HG02943 (cell line): Measurements from ENCODE around the gene HOXD3.

Experiments used
- ATAC-seq: cut with Tn5 transposase; IDR thresholded peaks from one replicate; pipeline ENCODE4 v1.9.1; 2021; ENCODE audit warnings: mild to moderate bottlenecking, low read depth, moderate library complexity; ENCODE audit not compliant: unreplicated experiment

Gene HOXD3

GRCh38 chr2:176174824-176175708 is 18.0 kb downstream of the HOXD3 start:
- ATAC-seq = no peak

DNA sequence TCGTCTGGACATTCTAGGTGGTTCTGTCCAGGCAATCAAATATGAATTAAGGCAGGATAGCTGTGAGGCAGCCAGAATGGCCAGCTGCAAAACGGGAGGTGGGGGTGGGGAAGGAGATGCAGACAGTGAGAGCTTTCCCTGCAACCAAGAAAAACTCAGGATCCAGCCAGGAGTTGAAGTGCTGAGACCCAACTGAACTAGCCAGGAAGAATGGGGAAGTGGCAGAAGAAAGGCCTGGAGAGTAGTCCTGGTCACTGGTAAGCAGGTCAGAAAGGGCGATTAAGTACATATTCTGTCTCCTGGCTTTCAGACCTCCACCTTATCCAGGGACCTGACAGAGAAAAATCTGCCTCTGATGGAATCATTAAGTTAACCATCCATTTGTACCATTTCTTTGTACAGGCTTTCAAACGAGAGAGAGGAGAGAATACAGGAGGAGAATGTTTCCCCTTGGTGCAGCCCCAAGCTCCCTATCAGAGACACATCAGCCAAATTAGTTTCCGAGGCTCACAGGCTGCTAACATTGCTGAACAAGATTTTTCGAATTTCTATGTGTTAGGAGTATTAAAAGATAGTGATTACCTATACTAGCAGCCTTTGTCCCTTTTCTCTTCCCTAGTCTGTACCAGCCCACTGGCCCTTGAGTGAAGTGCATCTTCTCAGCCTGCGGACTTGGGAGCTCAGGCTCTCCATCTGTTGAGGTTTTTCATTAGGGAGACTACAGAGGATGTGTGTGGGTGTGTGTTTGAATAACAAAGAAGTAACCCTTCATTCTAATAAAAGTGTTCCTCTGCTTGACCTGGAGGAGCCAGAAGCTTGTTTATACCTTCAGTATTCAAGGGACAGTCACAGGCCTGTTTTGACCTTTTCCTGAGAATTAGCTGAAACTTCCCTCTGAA is 18.9 kb downstream of the HOXD3 start:
- ATAC-seq = no peak

GRCh38 chr2:176177580-176178037 is 20.5 kb downstream of the HOXD3 start:
- no peak for ATAC-seq

DNA sequence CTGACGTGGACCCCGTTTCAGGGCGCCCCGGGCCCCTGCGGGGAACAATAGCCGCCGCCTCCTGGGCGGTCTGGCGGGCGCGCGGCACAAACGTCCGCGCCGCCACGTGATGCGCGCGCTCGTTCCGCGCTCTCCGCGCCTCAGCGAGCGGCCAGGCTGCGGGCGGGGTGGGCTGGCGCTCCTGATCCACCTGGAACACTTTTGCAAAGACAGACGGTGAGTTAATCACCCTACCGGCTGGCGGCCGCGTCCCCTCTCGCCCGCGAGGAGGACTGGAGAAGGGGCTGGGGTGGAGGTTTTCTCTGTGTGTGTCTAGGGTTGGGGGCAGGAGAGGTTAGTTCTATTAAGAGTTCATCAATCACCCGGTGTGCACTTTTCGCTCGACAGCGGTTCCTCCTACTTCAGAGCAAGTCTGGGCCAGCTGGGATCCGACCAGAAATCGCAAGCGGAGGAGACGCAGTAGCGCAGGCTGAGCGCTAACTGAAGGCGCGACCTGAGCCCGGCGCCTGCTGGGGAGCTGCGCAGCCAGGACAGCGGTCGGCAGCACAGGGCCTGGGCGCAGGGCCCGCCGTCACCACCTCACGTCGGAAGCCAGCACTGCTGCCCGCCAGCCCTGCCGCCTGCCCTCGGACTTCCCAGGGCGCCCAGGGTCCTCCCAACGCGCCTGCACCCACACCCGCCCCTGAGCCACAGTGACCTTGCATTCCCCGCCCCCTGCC is 21.1 kb downstream of the HOXD3 start:
- ATAC-seq = no peak

DNA sequence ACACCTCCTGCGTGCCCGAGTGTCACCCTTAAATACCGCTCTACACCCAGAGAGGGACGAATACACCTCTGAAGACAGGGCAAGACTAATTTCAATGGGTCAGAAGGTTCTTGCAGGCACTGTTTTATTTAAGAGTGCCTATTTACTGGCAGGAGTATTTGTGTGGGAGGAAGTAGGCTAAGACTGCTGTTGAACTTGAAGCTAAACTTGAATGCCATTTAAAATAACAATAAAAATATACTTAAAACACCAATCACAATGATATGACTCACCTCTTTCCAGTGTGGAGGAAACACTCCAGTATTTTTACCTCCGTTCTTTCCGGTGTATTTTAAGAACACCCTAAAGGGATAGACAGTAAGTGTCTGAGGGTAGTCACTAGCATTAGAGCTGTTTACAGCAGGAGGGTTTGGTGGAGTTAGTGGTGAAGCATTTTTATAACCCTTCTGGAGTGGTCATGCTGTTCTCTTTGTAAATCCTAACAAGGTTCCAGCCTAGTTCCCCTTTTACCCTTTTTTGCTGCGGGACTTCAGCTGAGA is 21.7 kb downstream of the HOXD3 start:
- no peak for ATAC-seq

- no peak for ATAC-seq
Observed at GRCh38 chr2:176181551-176181950, 24.4 kb downstream of the HOXD3 start.

DNA sequence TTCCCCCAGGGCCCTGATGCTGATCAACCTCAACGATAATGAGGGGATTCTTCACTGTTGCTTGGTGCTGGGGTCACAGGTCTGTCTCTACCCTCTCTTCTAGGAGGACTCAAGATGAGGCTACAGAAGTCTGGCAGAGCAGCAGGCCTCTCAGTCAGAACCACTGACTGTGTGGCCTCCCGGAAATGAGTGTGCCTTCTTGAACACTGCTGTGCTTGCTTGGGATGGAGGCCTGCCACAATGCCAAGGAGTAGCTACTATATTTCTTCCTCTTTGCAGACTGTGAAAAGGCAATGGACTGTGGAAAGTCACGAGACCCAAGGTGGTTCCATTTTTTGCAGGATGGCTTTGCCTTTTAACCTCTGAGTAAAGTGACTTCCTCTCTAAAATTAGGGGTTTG is 25.6 kb downstream of the HOXD3 start:
- ATAC-seq = no peak

DNA sequence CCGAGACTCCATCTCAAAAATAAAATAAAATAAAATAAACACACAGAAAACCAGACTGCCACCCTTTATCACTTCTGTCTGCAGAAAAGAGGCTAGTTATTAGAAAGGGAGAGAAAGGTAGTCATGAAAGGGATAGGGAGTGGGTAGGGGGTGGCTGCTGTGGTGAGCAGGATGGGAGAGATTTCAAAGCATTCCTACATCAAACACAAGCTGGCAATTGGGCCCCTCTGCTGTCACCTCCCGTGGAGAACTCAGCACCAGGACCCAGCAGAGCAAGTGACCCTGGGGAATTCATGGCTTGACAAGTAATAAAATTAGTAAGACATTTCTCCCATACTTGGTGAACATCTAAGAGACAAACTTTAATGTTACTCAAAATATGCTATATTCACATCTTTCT is 27.6 kb downstream of the HOXD3 start:
- ATAC-seq = no peak

DNA sequence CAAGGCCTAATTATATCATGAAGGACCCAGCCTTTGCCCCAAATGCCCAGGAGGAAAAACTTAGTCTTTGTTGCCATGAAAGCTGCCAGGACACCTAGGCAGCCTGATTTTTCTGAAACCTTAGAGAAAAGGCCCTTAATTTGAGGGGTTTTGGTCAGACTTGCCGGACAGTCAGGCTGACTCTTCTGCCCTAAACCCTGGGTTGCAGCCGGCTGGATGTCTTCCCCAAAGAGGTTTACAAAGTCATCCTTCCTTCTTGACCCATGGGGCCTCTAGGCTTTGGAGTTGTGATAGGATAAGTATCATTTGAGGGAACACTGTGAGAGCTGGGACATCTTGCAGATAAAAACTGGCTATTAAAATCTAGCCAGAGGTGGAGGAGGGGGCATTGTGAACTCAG is 28.9 kb downstream of the HOXD3 start:
- ATAC-seq = no peak

- ATAC-seq = no peak
Observed at GRCh38 chr2:176187200-176187898, 30.2 kb downstream of the HOXD3 start.

DNA sequence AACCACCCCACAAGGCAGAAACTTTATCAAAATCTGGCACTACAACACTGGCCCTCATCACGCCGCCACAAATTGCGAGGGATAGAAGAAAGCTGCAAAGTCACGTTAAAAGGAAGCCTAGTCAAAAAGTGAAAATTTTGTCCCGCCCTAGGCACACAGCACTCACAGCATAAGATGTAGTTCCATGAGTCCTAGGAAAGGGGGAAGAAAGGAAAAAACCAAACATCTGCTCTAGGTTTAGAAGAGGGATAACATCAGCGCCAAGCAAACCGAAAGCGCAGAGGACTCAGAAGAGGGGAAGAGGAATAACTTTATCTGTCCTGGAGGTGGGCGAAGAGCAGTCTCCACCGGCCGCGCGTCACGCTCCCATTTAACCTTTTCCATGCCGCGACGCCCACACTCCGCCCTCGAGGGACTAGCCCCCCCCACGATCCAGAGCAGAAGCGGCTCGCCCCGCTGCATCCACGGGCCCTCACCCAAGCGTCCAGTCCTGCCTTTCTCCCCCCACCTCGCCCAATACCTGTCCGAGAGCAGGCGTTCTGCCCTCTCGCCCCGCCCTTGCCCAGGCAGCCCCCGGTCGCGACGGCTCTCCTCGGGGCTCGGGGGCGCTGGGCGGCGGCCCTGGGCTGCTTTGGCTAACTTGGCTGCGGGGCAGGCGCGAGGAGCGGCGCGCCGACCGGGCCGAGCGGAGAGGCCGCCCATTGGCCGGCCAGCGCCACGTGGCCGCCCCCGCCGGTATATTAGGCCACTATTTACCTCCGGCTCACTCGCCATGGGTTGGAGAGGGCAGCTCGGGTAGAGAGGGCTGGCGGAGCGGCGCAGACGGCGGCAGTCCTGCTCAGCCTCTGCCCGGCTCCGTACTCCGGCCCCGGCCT is 31.0 kb downstream of the HOXD3 start, which contains the start of gene HOXD1:
Gene HOXD1 (plus strand): TSS at position 770 of the 875 bp plus-strand sequence. CDS start 134 bp downstream, outside the sequence.
- no peak for ATAC-seq

- ATAC-seq = no peak
Observed at GRCh38 chr2:176188774-176189680, 31.9 kb downstream of the HOXD3 start.

DNA sequence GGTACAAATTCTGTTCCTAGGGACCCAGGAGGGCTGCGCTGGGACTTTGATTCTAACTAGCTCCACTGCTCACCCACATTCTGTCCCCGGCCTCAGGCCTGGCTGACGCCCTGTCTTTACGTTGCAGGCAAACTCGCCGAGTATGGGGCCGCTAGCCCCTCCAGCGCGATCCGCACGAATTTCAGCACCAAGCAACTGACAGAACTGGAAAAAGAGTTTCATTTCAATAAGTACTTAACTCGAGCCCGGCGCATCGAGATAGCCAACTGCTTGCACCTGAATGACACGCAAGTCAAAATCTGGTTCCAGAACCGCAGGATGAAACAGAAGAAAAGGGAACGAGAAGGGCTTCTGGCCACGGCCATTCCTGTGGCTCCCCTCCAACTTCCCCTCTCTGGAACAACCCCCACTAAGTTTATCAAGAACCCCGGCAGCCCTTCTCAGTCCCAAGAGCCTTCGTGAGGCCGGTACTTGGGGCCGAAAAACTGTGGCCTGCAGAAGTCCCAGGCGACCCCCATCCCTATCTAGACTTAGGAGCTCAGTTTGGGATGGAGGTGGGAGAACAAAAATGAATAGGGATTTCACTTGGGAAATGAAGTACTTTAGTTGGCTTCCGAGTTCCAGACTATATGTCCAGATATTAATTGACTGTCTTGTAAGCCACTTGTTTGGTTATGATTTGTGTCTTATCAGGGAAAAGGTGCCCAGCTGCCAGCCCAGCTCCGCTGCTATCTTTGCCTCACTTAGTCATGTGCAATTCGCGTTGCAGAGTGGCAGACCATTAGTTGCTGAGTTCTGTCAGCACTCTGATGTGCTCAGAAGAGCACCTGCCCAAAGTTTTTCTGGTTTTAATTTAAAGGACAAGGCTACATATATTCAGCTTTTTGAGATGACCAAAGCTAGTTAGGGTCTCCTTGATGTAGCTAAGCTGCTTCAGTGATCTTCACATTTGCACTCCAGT is 32.9 kb downstream of the HOXD3 start:
- ATAC-seq = no peak

DNA sequence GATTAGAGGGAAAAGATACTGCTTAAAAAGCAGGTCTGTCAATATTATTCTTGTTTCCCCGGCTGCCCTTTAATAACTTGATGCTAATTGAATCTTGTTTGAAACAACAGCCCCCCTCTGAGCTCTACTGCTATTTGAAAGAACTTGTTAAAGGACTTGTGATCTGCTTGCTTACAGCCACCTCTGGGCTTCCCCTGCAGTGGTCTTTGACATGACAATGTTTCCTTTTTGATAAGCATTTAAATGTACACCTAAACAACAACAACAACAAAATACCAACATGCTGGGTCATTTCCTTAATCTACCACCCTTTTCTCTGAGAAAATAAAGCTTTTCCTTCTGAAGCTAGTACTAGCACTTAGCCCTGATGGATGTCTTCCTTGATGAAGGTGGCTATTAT is 35.2 kb downstream of the HOXD3 start:
- no peak for ATAC-seq

GRCh38 chr2:176193048-176193447 is 35.9 kb downstream of the HOXD3 start:
- ATAC-seq = no peak

DNA sequence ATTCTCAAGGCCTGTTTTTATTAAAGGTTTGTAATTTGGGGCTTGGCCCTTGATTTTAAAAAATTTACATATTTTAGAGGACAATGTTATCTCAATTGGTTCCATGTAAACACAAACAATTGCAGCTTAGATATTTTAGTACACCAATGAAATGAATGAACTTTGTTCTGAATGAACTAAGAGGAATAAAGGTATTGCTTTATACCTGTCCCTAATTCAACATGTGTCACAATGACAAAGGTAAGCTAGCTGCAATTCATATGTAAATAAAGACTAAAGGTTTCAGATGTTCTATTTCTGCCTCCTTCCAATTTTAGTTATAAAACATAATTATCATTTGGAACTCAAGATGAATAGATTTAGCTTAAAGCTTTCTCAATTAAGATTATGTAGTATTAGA is 42.8 kb downstream of the HOXD3 start:
- no peak for ATAC-seq

DNA sequence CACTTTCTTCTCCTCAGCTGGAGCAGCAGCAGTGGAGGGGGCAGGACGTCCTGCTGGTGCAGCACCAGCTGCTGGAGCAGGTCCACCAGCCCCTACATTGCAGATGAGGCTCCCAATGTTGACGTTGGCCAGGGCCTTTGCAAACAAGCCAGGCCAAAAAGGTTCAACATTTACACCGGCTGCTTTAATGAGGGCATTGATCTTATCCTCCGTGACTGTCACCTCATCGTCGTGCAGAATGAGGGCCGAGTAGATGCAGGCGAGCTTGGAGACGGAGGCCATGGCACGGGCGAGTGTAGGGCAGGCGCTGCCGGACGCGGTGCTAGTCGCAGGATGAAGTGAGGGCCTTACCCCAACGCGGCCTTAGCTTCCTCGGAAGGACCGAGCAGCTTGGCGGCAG is 43.9 kb downstream of the HOXD3 start:
- ATAC-seq = no peak
